Body of pancreas (tissue), 4 donors: ENCODE results near the gene EZH2.

ENCODE experiments used
- CTCF ChIP-seq, 7 experiments: fragments of 450-650 bp in 4 of 7; fragments of 200-600 bp in 3 of 7; sonication (generic) in 3 of 7; IDR thresholded peaks; one replicate each; pipeline ENCODE4 v1.5.1; 2016 to 2019; ENCODE audit warnings: antibody characterized with exemption in 7 of 7
- POLR2A ChIP-seq, 3 donors: fragments of 450-650 bp; IDR thresholded peaks; one replicate each; pipeline ENCODE4 v1.6.1; 2016; ENCODE audit warnings: antibody characterized with exemption in 3 of 3, mild to moderate bottlenecking in 2 of 3

GRCh38 chr7:148927123-148928045, 43.3 kb upstream of the EZH2 start:
- TF ChIP-seq POLR2A (IDR thresholded peaks at IDR 0.05) (no peak), CTCF (IDR thresholded peaks at IDR 0.05) (no peak)
